OCI-LY1 (cell line): ENCODE results near the gene SPG11.

Source experiments
- H2AFZ ChIP-seq: fragments of 200-600 bp; sonication (generic), shearing (Covaris generic); 2 replicates; pipeline ENCODE4 v1.6.0; 2014; ENCODE audit warnings: antibody characterized with exemption, mild to moderate bottlenecking, low read length
- H3F3A ChIP-seq: fragments of 200-600 bp; sonication (generic), shearing (Covaris generic); 2 replicates; pipeline ENCODE4 v1.6.0; 2014; ENCODE audit warnings: mild to moderate bottlenecking, antibody characterized with exemption, low read length, moderate library complexity; ENCODE audit not compliant: insufficient read depth
- H3K27ac ChIP-seq: fragments of 200-600 bp; sonication (generic); 2 replicates; pipeline ENCODE4 v1.5.1; 2014; ENCODE audit warnings: low read length, mixed run types, mild to moderate bottlenecking, low read depth; ENCODE audit not compliant: poor library complexity, severe bottlenecking
- H3K27me3 ChIP-seq: fragments of 200-600 bp; sonication (generic); 2 replicates; pipeline ENCODE4 v1.6.0; 2014; ENCODE audit warnings: antibody characterized with exemption, mild to moderate bottlenecking, low read length, moderate library complexity; ENCODE audit not compliant: insufficient read depth
- H3K36me3 ChIP-seq: fragments of 200-600 bp; sonication (generic); 2 replicates; pipeline ENCODE4 v1.6.1; 2014; ENCODE audit warnings: mild to moderate bottlenecking, antibody characterized with exemption, low read length, moderate library complexity, mixed read lengths; ENCODE audit not compliant: insufficient read depth
- H3K4me1 ChIP-seq: fragments of 200-600 bp; sonication (generic); 2 replicates; pipeline ENCODE4 v1.5.1; 2014; ENCODE audit warnings: mild to moderate bottlenecking, low read length, moderate library complexity; ENCODE audit not compliant: insufficient read depth, severe bottlenecking
- H3K4me2 ChIP-seq: fragments of 200-600 bp; sonication (generic), shearing (Covaris generic); 2 replicates; pipeline ENCODE4 v1.6.1; 2014; ENCODE audit warnings: low read length
- H3K4me3 ChIP-seq: fragments of 200-600 bp; sonication (generic); 2 replicates; pipeline ENCODE4 v1.5.1; 2014; ENCODE audit warnings: low read length, low read depth, mild to moderate bottlenecking, mixed read lengths; ENCODE audit not compliant: poor library complexity, severe bottlenecking
- H3K79me2 ChIP-seq: fragments of 200-600 bp; shearing (Covaris generic); 2 replicates; pipeline ENCODE4 v1.6.1; 2016; ENCODE audit warnings: mixed run types, low read length, mixed read lengths; ENCODE audit not compliant: insufficient read depth
- H3K9ac ChIP-seq: fragments of 200-600 bp; sonication (generic), shearing (Covaris generic); 2 replicates; pipeline ENCODE4 v1.6.1; 2014; ENCODE audit warnings: mild to moderate bottlenecking, low read length, mixed read lengths
- H3K9me2 ChIP-seq: fragments of 200-600 bp; sonication (generic), shearing (Covaris generic); 2 replicates; pipeline ENCODE4 v1.6.1; 2014; ENCODE audit warnings: low read depth, mild to moderate bottlenecking, low read length, mixed read lengths
- H3K9me3 ChIP-seq: fragments of 200-600 bp; shearing (Covaris generic); 2 replicates; pipeline ENCODE4 v1.6.1; 2014; ENCODE audit warnings: low read length, mixed read lengths
- H4K20me1 ChIP-seq: fragments of 200-600 bp; sonication (generic), shearing (Covaris generic); 2 replicates; pipeline ENCODE4 v1.6.0; 2016; ENCODE audit warnings: mild to moderate bottlenecking, low read length; ENCODE audit not compliant: insufficient read depth
- EZH2 ChIP-seq: fragments of 200-600 bp; sonication (generic), shearing (Covaris generic); IDR thresholded peaks from 2 replicates; pipeline ENCODE4 v1.8.0; 2017; ENCODE audit warnings: borderline replicate concordance, mixed run types, mild to moderate bottlenecking, antibody characterized with exemption, low read length, moderate library complexity, mixed read lengths
- TF ChIP-seq, protein P1 (sequence below): fragments of 200-600 bp; sonication (generic), shearing (Covaris generic); IDR thresholded peaks from 2 replicates; pipeline ENCODE4 v1.5.1; 2017; ENCODE audit warnings: mild to moderate bottlenecking, antibody characterized with exemption, low read length, moderate library complexity, mixed read lengths

Gene SPG11

DNA sequence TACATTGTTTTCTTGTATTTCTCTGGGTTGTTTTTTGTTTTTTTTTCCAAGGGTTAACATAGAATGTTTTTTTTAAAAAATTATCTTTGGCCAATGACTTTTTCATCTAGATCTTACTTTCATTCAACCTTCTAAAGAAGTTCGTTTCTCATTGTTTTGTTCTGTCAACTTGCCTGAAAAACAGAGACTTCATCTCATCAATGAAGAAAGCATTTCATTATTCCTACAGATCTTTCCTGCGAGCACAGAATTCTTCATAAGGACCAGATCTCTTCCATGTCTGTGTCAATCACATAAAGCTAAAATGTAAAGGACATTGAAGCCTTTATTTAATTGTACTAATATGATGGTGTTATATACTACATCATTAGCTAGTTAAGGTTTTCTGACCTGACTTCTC is 136.2 kb downstream of the SPG11 start:
- H3K4me3 ChIP-seq: no peak overlapping the region
- no peak overlapping the region for H3K4me2 ChIP-seq
- no peaks in the 10 kb centered on the region for H3K9me2 ChIP-seq
- H4K20me1 ChIP-seq: no peaks in the 10 kb centered on the region
- no peak for TF ChIP-seq EZH2
- TF ChIP-seq, protein P1, sequence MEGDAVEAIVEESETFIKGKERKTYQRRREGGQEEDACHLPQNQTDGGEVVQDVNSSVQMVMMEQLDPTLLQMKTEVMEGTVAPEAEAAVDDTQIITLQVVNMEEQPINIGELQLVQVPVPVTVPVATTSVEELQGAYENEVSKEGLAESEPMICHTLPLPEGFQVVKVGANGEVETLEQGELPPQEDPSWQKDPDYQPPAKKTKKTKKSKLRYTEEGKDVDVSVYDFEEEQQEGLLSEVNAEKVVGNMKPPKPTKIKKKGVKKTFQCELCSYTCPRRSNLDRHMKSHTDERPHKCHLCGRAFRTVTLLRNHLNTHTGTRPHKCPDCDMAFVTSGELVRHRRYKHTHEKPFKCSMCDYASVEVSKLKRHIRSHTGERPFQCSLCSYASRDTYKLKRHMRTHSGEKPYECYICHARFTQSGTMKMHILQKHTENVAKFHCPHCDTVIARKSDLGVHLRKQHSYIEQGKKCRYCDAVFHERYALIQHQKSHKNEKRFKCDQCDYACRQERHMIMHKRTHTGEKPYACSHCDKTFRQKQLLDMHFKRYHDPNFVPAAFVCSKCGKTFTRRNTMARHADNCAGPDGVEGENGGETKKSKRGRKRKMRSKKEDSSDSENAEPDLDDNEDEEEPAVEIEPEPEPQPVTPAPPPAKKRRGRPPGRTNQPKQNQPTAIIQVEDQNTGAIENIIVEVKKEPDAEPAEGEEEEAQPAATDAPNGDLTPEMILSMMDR: no peak
- H3K36me3 ChIP-seq: peaks cover 40% of the 10 kb centered on the region
- H3K9ac ChIP-seq: no peak overlapping the region
- H3K9me3 ChIP-seq: no peaks in the 10 kb centered on the region
- H3K27ac ChIP-seq: no peak overlapping the region
- no peaks in the 10 kb centered on the region for H3K79me2 ChIP-seq
- H2AFZ ChIP-seq: no peak overlapping the region
- H3K4me1 ChIP-seq: no peaks in the 10 kb centered on the region
- no peaks in the 10 kb centered on the region for H3K27me3 ChIP-seq
- no peaks in the 10 kb centered on the region for H3F3A ChIP-seq

DNA sequence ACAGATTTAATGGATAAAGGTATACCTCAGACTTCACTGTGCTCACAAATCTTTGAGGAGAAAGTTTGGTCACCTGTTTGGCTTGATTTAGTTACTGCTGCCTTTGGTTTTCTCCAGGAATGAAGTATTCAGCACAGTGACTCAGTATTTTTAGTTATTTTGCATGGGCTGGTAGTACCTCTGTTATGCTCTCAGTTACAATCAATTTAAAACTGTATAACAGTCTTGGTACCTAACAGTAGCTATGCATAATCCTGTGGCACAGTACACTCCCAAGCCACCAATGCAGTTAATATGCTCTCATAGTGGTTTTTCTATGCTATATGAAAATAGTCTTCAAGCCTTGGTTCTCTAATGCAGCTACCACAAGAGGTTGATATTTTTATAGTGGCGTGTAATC is 138.4 kb downstream of the SPG11 start:
- H3K27me3 ChIP-seq: no peaks in the 10 kb centered on the region
- no peak overlapping the region for H3K9ac ChIP-seq
- TF ChIP-seq EZH2: no peak
- TF ChIP-seq, protein P1: no peak
- H2AFZ ChIP-seq: no peak overlapping the region
- H3F3A ChIP-seq: no peaks in the 10 kb centered on the region
- no peaks in the 10 kb centered on the region for H3K4me1 ChIP-seq
- no peaks in the 10 kb centered on the region for H3K79me2 ChIP-seq
- no peak overlapping the region for H3K4me3 ChIP-seq
- H3K9me3 ChIP-seq: no peaks in the 10 kb centered on the region
- H3K4me2 ChIP-seq: no peak overlapping the region
- peaks cover 55% of the 10 kb centered on the region for H3K36me3 ChIP-seq
- no peaks in the 10 kb centered on the region for H4K20me1 ChIP-seq
- H3K9me2 ChIP-seq: no peaks in the 10 kb centered on the region
- no peak overlapping the region for H3K27ac ChIP-seq

DNA sequence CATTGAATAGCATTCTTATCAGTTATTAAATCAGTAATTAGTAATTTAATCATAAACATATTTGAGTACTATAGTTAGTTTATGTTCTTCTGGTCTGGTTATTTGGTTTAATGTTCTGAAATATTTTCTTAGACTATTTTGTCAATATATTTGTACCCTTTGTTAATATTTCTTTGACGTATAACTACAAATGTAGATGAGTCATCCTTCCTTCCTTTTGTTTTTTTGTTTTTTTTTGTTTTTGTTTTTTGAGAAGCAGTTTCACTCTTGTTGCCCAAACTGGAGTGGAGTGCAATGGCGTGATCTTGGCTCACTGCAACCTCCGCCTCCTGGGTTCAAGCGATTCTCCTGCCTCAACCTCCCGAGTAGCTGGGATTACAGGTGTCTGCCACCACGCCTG is 143.9 kb downstream of the SPG11 start:
- Histone ChIP-seq H3K9me2 (no peaks in the 10 kb centered on the region), H4K20me1 (no peaks in the 10 kb centered on the region), H2AFZ (no peak overlapping the region), H3K4me1 (no peaks in the 10 kb centered on the region), H3K4me2 (no peak overlapping the region), H3K9me3 (no peaks in the 10 kb centered on the region), H3K9ac (no peak overlapping the region), H3K79me2 (no peaks in the 10 kb centered on the region), H3K27me3 (no peaks in the 10 kb centered on the region), H3K36me3 (peaks cover 72% of the 10 kb centered on the region), H3K27ac (no peak overlapping the region), H3F3A (no peaks in the 10 kb centered on the region), H3K4me3 (no peak overlapping the region)
- TF ChIP-seq EZH2: no peak
- TF ChIP-seq, protein P1: no peak
